Neuronal stem cell (in vitro differentiated cells): ENCODE results near the gene SORCS2.

Source experiments
- DNase-seq: peaks from one replicate; pipeline ENCODE4 v3.0.0-alpha.2; 2013; ENCODE audit warnings: low spot score
- H2AFZ ChIP-seq: one replicate; pipeline ENCODE4 v1.6.1; 2013; ENCODE audit warnings: mild to moderate bottlenecking, low read length, inconsistent platforms
- H2AK5ac ChIP-seq: 2 replicates; pipeline ENCODE4 v1.6.1; 2013; ENCODE audit warnings: low read depth, mild to moderate bottlenecking, inconsistent platforms, low read length, moderate library complexity, mixed read lengths
- H2BK120ac ChIP-seq: 2 replicates; pipeline ENCODE4 v1.6.1; 2013; ENCODE audit warnings: low read depth, mild to moderate bottlenecking, inconsistent platforms, low read length, moderate library complexity, mixed read lengths
- H2BK12ac ChIP-seq: one replicate; pipeline ENCODE4 v1.6.1; 2013; ENCODE audit warnings: low read length, inconsistent platforms
- H2BK15ac ChIP-seq: 2 replicates; pipeline ENCODE4 v1.6.1; 2013; ENCODE audit warnings: mild to moderate bottlenecking, low read length, inconsistent platforms, mixed read lengths
- H2BK5ac ChIP-seq: one replicate; pipeline ENCODE4 v1.6.1; 2013; ENCODE audit warnings: inconsistent platforms, mild to moderate bottlenecking, low read length, moderate library complexity
- H3K14ac ChIP-seq: one replicate; pipeline ENCODE4 v1.6.1; 2013; ENCODE audit warnings: low read length, inconsistent platforms
- H3K18ac ChIP-seq: 2 replicates; pipeline ENCODE4 v1.6.1; 2013; ENCODE audit warnings: low read length, inconsistent platforms
- H3K23ac ChIP-seq: 2 replicates; pipeline ENCODE4 v1.6.1; 2013; ENCODE audit warnings: low read depth, mild to moderate bottlenecking, mixed read lengths, low read length, inconsistent platforms; ENCODE audit not compliant: poor library complexity
- H3K27ac ChIP-seq: replicated peaks from 3 replicates; pipeline ENCODE4 v1.5.1; 2013; ENCODE audit warnings: low read length, inconsistent platforms
- H3K27me3 ChIP-seq, 3 experiments: 2 replicates each; pipeline ENCODE4 v1.6.1; 2013; ENCODE audit warnings: low read length in 3 of 3, mild to moderate bottlenecking in 2 of 3, inconsistent platforms in 1 of 3, low read depth in 1 of 3, mixed read lengths in 1 of 3, moderate library complexity in 1 of 3; ENCODE audit not compliant: control insufficient read depth in 3 of 3, insufficient read depth in 3 of 3
- H3K36me3 ChIP-seq, 2 donors: replicated peaks in 1 of 2; 2 replicates each; pipeline ENCODE4 v1.6.1; 2013; ENCODE audit warnings: low read length in 2 of 2; ENCODE audit not compliant: control insufficient read depth in 2 of 2, insufficient read depth in 2 of 2
- H3K4ac ChIP-seq: 2 replicates; pipeline ENCODE4 v1.6.1; 2013; ENCODE audit warnings: inconsistent platforms, mild to moderate bottlenecking, low read length, moderate library complexity
- H3K4me1 ChIP-seq, 2 donors: 1 replicate in 1 of 2; 2 replicates in 1 of 2; pipeline ENCODE4 v1.6.1; 2013; ENCODE audit warnings: low read length in 2 of 2, low read depth in 1 of 2; ENCODE audit not compliant: control insufficient read depth in 2 of 2, insufficient read depth in 1 of 2
- H3K4me2 ChIP-seq: one replicate; pipeline ENCODE4 v1.6.1; 2013; ENCODE audit warnings: mild to moderate bottlenecking, low read length, inconsistent platforms; ENCODE audit not compliant: insufficient read depth, poor library complexity, severe bottlenecking
- H3K4me3 ChIP-seq, 2 donors: 2 replicates each; pipeline ENCODE4 v1.5.1; 2013; ENCODE audit warnings: low read length in 2 of 2, mild to moderate bottlenecking in 2 of 2, inconsistent platforms in 1 of 2, moderate library complexity in 1 of 2
- H3K79me1 ChIP-seq: one replicate; pipeline ENCODE4 v1.6.1; 2013; ENCODE audit warnings: low read depth, mild to moderate bottlenecking, inconsistent platforms, low read length, moderate library complexity
- H3K9ac ChIP-seq: one replicate; pipeline ENCODE4 v1.6.1; 2013; ENCODE audit warnings: mild to moderate bottlenecking, low read depth, low read length, inconsistent platforms; ENCODE audit not compliant: poor library complexity
- H3K9me3 ChIP-seq, 2 donors: replicated peaks in 1 of 2; 2 replicates each; pipeline versions ENCODE3 to v1.6.1; 2013; ENCODE audit warnings: low read length in 2 of 2, mild to moderate bottlenecking in 2 of 2, inconsistent platforms in 1 of 2, low read depth in 1 of 2, mixed read lengths in 1 of 2, moderate library complexity in 1 of 2; ENCODE audit not compliant: control insufficient read depth in 2 of 2, insufficient read depth in 1 of 2
- H4K8ac ChIP-seq: one replicate; pipeline ENCODE4 v1.6.1; 2013; ENCODE audit warnings: low read depth, mild to moderate bottlenecking, inconsistent platforms, low read length, moderate library complexity
- H4K91ac ChIP-seq: one replicate; pipeline ENCODE4 v1.6.1; 2013; ENCODE audit warnings: low read length, low read depth, mild to moderate bottlenecking, inconsistent platforms; ENCODE audit not compliant: poor library complexity
- WGBS, 2 donors: extraction: QIAGEN DNeasy Blood & Tissue Kit; methylation state at CpG; one replicate each; pipeline ENCODE4 v1.1.7; 2013; ENCODE audit warnings: missing lambda C conversion rate in 2 of 2, mixed read lengths in 1 of 2; ENCODE audit not compliant: insufficient read length in 2 of 2, insufficient replicate concordance in 1 of 2; ENCODE audit errors: extremely low coverage in 2 of 2; 5-methylcytosine and 5-hydroxymethylcytosine counted together

The SORCS2 gene

GRCh38 chr4:7765666-7766065 is 573.3 kb downstream of the SORCS2 start:
- H2BK5ac ChIP-seq: peak overlapping the region; percentile 77
- WGBS, 2 donors: no CpG with 5 or more reads among the region's 12 CpGs
- peak overlapping the region; percentile 49 for H3K23ac ChIP-seq
- no peak overlapping the region for H2BK120ac ChIP-seq
- peak overlapping the region; percentile 30 for H3K9ac ChIP-seq
- H3K27ac ChIP-seq: no peak overlapping the region
- peaks cover 6 to 16% of the 10 kb centered on the region in 2 donors for H3K4me1 ChIP-seq
- no peak overlapping the region for H3K18ac ChIP-seq
- H3K4me2 ChIP-seq: no peak overlapping the region
- DNase-seq: no peak
- no peak overlapping the region for H4K8ac ChIP-seq
- H3K36me3 ChIP-seq: peaks cover 6 to 10% of the 10 kb centered on the region in 2 donors
- no peak overlapping the region for H3K4ac ChIP-seq
- H3K9me3 ChIP-seq: no peaks in the 10 kb centered on the region
- no peak overlapping the region for H2BK15ac ChIP-seq
- no peak overlapping the region for H2BK12ac ChIP-seq
- no peak overlapping the region for H3K4me3 ChIP-seq
- no peak overlapping the region for H3K14ac ChIP-seq
- H3K79me1 ChIP-seq: peaks cover 2% of the 10 kb centered on the region
- H4K91ac ChIP-seq: no peak overlapping the region
- peak overlapping the region; percentile 48 for H2AK5ac ChIP-seq
- H3K27me3 ChIP-seq: no peaks in the 10 kb centered on the region
- no peak overlapping the region for H2AFZ ChIP-seq

DNA sequence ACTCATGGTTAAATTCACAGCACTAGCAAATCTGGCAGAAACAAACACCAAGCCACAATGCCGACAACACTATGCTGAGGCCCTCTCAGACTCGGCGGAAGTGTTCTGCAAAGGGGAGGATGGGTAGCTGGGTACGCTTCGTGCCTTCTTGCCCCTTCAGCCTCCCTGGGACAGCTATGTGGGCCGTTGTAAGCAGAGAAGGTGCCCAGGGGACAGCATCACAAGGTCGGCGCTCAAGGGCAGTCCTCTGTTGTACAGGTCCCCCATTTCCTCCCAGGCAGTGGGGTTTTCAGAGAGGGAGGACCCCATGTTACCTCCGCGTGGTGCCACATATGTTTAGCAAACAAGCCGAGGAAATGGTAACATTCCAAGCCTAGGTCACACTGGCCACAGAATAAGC is 573.7 kb downstream of the SORCS2 start:
- Histone ChIP-seq H3K9me3 (no peaks in the 10 kb centered on the region), H3K18ac (no peak overlapping the region), H3K9ac (no peak overlapping the region), H3K4ac (no peak overlapping the region), H2BK5ac (no peak overlapping the region), H3K14ac (peak overlapping the region; percentile 9), H4K91ac (no peak overlapping the region), H3K27me3 (no peaks in the 10 kb centered on the region), H2AK5ac (no peak overlapping the region), H2AFZ (no peak overlapping the region), H2BK120ac (no peak overlapping the region), H3K79me1 (peaks cover 2% of the 10 kb centered on the region), H3K4me2 (no peak overlapping the region), H3K4me3 (no peak overlapping the region), H4K8ac (no peak overlapping the region), H3K23ac (no peak overlapping the region), H2BK12ac (no peak overlapping the region), H3K36me3 (peaks cover 6 to 10% of the 10 kb centered on the region in 2 donors), H3K4me1 (peaks cover 10 to 20% of the 10 kb centered on the region in 2 donors), H3K27ac (no peak overlapping the region), H2BK15ac (no peak overlapping the region)
- DNase-seq: no peak
- no CpG with 5 or more reads among the region's 11 CpGs for WGBS, 2 donors

- H3K4me3 ChIP-seq: no peak overlapping the region
- WGBS, 2 donors: no CpG with 5 or more reads among the region's 23 CpGs
- H2AFZ ChIP-seq: no peak overlapping the region
- no peak overlapping the region for H3K27ac ChIP-seq
- H3K79me1 ChIP-seq: peaks cover 2% of the 10 kb centered on the region
- no peak overlapping the region for H3K4me2 ChIP-seq
- H3K14ac ChIP-seq: no peak overlapping the region
- peaks cover 10 to 21% of the 10 kb centered on the region in 2 donors for H3K4me1 ChIP-seq
- no peak overlapping the region for H3K4ac ChIP-seq
- H3K9me3 ChIP-seq: no peaks in the 10 kb centered on the region
- no peak for DNase-seq
- no peak overlapping the region for H2BK120ac ChIP-seq
- H3K9ac ChIP-seq: no peak overlapping the region
- peaks cover 6 to 13% of the 10 kb centered on the region in 2 donors for H3K36me3 ChIP-seq
- no peak overlapping the region for H3K18ac ChIP-seq
- no peaks in the 10 kb centered on the region for H3K27me3 ChIP-seq
- no peak overlapping the region for H2BK5ac ChIP-seq
- no peak overlapping the region for H2AK5ac ChIP-seq
- no peak overlapping the region for H2BK15ac ChIP-seq
- no peak overlapping the region for H3K23ac ChIP-seq
- no peak overlapping the region for H4K8ac ChIP-seq
- H2BK12ac ChIP-seq: no peak overlapping the region
- no peak overlapping the region for H4K91ac ChIP-seq
Measured at GRCh38 chr4:7766661-7767345, 574.5 kb downstream of the SORCS2 start.

- Histone ChIP-seq H3K4me3 (no peak overlapping the region), H2BK5ac (no peak overlapping the region), H2AFZ (no peak overlapping the region), H3K27ac (no peak overlapping the region), H2AK5ac (no peak overlapping the region), H3K9me3 (no peaks in the 10 kb centered on the region), H3K4me1 (peaks cover 10 to 21% of the 10 kb centered on the region in 2 donors), H4K8ac (no peak overlapping the region), H3K27me3 (no peaks in the 10 kb centered on the region), H3K23ac (no peak overlapping the region), H4K91ac (no peak overlapping the region), H3K79me1 (peaks cover 2% of the 10 kb centered on the region), H2BK15ac (no peak overlapping the region), H2BK120ac (no peak overlapping the region), H2BK12ac (no peak overlapping the region), H3K36me3 (peaks cover 9 to 21% of the 10 kb centered on the region in 2 donors), H3K14ac (no peak overlapping the region), H3K4me2 (no peak overlapping the region), H3K4ac (no peak overlapping the region), H3K18ac (no peak overlapping the region), H3K9ac (no peak overlapping the region)
- no peak for DNase-seq
- WGBS, 2 donors: no CpG with 5 or more reads among the region's 9 CpGs
Measured at GRCh38 chr4:7767526-7767925, 575.2 kb downstream of the SORCS2 start.
